NCI-H2081 treated with DMSO at 0.1 percent for 48 hours (cell line): ENCODE results near the gene PRSS1.
"Not testable (repeated sequence)": the region's sequence is repeated elsewhere in the genome, so short reads cannot be mapped to it uniquely, and the experiment has no call there.

ENCODE experiments used
- DNase-seq: peaks from one replicate; lab custom pipeline; 2025; lab: John Stamatoyannopoulos, UW

The PRSS1 gene

DNA sequence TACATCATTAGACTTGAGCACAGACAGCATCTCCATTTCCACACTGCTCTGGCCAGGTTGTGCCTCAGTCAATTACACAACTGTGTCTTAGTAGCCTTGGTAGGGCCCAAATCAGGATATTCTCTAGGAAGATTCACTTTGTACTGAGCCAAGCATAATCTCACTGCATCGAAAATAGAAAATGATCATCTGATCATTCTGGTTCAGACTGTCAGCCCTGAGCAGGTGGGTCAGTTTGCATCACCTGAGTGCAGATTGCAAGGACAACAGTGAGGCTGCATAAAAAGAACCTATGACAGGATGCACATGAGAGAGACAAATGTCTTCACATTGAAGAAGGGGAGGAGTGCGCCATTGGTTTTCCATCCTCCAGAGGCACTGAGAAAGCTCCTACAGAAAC, 862 bp upstream of the PRSS1 start:
- DNase-seq: not testable (repeated sequence)

DNA sequence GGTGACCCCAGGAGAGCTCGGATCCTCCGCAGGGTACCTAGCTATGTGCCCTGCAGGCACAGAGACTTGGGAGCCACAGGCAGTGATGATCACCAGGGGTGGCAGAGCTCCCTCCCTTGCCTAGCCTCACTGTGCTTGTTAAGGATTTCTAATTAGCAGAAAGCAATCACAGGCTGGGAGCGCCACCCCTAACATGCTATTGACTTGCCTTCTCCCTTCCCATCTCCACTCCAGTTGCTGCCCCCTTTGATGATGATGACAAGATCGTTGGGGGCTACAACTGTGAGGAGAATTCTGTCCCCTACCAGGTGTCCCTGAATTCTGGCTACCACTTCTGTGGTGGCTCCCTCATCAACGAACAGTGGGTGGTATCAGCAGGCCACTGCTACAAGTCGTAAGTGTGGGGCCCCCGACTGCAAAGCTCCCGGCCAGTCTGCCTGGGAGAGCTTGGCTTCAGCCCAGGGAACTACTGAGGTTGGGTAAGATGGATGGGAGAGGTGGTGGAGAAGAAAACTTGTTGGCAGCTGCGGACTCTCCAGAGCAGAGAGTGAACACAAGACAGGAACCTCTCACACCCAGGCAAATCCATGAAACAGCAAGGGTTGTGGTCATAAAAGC, 1.2 kb downstream of the PRSS1 start:
- no peak for DNase-seq

- DNase-seq: not testable (repeated sequence)
These were observed 2.4 kb downstream of the PRSS1 start for GRCh38 chr7:142751526-142752175.

- DNase-seq: no peak
These were observed 3.3 kb downstream of the PRSS1 start for GRCh38 chr7:142752376-142753225.

GRCh38 chr7:142753366-142753765, 4.1 kb downstream of the PRSS1 start:
- no peak for DNase-seq

DNA sequence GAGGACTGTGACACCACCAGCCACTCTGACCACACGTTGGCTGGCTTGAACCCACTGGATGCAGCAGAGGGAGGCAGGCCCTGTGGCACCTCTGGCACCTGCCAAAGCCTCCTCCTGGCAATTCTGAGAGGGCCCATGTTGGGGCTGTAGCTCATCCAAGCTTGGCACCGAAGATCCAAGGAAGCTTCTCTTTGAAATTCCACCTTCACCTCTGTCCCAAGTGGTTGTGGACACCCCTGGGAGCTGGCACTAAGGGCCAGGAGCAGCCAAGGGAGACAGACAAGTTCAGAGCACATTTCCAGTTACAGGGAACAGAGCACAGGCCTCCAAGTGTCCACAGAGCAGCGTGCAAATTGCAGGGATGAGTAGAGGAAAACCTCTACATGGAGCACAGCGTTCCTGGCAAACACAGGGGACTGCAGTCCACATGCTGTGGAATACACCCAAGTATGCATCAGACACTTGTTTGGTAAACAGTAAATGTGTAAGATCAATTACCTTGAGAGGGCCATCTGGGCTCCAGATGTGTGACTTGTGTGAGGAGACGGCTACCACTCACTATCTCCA, 4.7 kb downstream of the PRSS1 start:
- DNase-seq: not testable (repeated sequence)

DNA sequence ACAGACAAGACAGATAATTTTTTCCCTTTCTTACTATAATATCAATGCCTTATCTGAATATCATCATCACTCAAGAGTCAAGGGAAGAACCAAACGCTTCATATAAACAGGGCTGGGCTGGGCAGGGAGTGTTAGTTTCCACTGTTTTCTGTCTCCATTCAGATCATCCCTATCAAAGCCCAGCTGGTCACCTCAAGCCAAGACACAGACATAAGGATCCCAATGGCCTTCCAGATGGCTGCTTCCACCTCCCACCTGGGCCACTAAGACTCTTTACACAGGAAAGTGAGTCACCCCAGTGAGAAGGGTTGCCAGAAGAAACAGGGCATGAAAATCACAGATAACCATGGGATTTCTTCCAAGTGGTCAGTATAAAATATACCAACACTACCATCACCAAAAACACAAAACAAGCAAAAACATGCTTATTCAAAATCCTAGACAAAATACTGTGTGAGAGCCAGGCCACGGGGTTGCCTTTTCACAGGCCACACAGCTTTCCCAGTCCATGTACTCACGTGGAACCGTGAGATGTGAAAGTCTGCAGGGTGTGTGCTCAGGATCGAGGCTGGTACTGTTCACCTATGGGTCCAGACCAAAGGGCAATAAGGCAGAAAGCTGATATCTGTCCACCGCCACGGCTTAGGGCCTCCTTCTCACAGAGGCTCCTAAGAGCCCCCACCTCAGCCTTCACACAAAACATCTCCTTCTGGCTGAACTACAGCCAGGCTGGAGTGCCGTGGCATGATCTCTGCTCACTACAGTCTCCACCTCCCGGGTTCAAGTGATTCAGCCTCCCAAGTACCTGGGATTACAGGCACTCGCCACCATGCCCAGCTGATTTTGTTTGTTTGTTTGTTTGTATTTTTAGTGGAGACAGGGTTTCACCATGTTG, 5.7 kb downstream of the PRSS1 start:
- no peak for DNase-seq

GRCh38 chr7:142758312-142758711, 9.0 kb downstream of the PRSS1 start:
- not testable (repeated sequence) for DNase-seq

DNA sequence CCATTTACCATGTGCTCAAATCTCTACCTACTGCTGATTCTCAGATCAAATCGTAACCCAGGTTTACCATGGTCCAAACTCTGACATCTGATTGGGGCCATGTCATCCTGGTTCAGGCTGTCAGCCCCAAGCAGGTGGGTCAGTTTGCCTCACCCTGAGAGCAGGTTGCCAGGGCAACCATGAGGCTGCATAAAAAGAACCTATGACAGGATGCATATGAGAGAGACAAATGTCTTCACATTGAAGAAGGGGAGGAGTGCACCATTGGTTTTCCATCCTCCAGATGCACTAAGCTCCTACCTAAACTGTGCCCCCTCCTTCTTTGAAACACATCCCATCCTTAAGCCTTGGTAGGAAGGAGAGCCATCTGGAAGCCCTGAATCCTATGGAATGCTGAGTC, 10.2 kb downstream of the PRSS1 start:
- DNase-seq: no peak

DNA sequence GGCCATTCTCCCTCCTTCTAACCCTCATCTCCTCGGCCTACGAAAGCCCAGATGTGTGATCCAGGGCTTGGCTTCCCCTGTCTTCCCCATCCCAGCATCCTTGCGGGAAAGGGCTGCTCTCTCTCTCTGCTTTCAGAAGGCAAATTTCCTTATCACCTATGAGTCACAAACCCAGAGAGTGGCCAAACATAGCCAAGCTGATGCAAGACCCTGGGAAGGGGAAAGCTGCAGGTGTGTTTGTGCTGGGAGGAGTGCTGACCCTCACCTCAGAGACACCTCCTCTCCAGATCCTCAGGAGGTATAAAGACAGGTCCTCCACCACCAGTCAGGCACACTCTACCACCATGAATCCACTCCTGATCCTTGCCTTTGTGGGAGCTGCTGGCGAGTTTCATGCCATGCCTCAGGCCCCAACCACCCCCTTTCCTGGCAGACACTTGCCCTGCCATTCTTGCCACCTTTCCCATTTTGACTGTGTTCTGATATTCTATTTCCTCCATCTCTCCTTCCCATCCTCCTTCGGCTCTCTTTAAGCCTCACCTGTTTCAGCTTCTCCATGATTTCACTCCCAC, 10.9 kb downstream of the PRSS1 start:
- no peak for DNase-seq

- not testable (repeated sequence) for DNase-seq
These were observed 12.3 kb downstream of the PRSS1 start for GRCh38 chr7:142761606-142762005.

GRCh38 chr7:142762104-142762503, 12.8 kb downstream of the PRSS1 start:
- no peak for DNase-seq

DNA sequence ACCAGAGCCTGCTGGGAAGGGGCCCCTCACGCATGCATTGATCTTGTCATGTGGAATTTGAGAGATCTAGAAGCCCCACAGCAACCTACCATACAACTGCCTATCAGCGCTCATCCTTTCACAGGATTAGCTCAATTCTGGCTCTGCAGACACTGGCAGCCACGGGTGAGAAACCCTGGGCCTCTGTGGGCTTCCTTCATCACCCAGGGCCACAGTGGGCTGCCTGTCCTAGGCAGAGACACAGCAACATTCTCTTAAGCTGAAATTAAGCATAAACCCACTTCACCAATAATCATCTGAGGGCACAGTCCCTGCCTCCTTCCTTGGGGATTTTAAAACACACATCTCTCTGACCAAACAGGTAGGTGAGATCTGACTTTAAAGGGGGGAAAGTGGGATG, 18.2 kb downstream of the PRSS1 start:
- DNase-seq: no peak

DNA sequence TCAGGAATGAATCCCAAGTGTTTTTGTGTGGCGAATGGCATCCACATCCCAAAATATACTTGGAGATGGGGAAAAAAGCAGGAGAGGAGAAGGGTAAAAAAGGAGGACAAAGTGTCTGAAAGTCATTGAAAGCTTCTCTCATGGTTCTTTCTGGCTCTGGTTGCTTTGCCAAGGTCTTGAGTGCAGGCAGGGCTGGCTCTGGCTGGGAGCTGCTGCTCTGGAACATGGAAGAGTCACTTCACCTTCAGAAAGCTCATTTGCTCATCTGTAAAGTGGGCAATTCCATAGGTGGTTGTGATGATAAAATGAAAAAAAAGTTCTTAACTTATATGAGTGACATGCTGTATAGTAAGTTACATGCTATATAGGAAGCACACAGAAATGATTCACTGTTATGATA, 18.6 kb downstream of the PRSS1 start:
- no peak for DNase-seq

- not testable (repeated sequence) for DNase-seq
These were observed 19.6 kb downstream of the PRSS1 start for GRCh38 chr7:142768885-142769284.

DNA sequence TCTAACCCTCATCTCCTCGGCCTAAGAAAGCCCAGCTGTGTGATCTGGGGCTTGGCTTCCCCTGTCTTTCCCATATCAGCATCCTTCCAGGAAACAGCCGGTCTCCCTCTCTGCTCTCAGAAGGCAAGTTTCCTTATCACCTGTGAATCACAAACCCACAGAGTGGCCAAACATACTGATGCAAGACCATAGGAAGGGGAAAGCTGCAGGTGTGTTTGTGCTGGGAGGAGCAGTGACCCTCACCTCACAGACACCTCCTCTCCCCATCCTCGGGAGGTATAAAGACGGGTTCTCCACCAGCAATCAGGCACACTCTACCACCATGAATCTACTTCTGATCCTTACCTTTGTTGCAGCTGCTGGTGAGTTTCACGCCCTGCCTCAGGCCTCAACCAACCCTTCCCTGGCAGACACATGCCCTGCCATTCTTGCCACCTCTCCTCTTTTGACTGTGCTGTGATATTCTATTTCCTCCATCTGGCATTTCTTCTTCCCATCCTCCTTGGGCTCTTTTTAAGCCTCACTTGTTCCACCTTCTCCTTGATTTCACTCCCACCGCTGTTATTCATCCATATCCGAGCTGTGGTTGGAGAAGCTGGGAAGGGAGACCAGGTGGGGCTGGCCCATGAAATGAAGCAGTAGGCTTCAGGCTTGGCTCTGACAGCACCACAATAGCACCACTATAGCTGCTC, 21.5 kb downstream of the PRSS1 start, which contains the start of gene PRSS2:
PRSS2 (plus strand) TSS at position 310 of the 692 bp plus-strand sequence; CDS start at position 323, 13 bp downstream.
- no peak for DNase-seq

GRCh38 chr7:142771353-142771723, 22.1 kb downstream of the PRSS1 start:
- peak; percentile 94 for DNase-seq

DNA sequence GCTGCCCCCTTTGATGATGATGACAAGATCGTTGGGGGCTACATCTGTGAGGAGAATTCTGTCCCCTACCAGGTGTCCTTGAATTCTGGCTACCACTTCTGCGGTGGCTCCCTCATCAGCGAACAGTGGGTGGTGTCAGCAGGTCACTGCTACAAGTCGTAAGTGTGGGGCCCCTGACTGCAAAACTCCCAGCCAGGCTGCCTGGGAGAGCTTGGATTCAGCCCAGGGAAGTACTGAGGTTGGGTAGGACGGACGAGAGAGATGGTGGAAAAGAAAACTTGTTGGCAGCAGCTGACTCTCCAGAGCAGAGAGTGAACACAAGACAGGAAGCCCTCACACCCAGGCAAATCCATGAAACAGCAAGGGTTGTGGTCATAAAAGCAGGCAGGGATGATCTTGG, 22.8 kb downstream of the PRSS1 start:
- DNase-seq: no peak

GRCh38 chr7:142772673-142773072, 23.4 kb downstream of the PRSS1 start:
- DNase-seq: no peak

GRCh38 chr7:142773230-142773629, 24.0 kb downstream of the PRSS1 start:
- no peak for DNase-seq
